ENCODE results near the gene IFT43.

- no peak for TF ChIP-seq POLR2A (IDR thresholded peaks at IDR 0.05; ENCODE audit: borderline replicate concordance, extremely low read depth, insufficient read depth, insufficient read length)
- no peak for TF ChIP-seq CTCF (IDR thresholded peaks at IDR 0.05 in 2 of 3, conservative IDR thresholded peaks at IDR 0.05 in 1 of 3; ENCODE audit: borderline replicate concordance in 1 of 3, insufficient read depth in 1 of 3, low read depth in 2 of 3, low read length in 2 of 3)
- TF ChIP-seq POLR2AphosphoS5 (IDR thresholded peaks at IDR 0.05; ENCODE audit: low read depth, low read length) = no peak
- TF ChIP-seq SP1 (IDR thresholded peaks at IDR 0.05; ENCODE audit: low read depth) = no peak
- no peak for TF ChIP-seq REST (IDR thresholded peaks at IDR 0.05; ENCODE audit: low read depth)
- no peak for TF ChIP-seq ZFX (IDR thresholded peaks at IDR 0.05)
- TF ChIP-seq EGR1 (IDR thresholded peaks at IDR 0.05; ENCODE audit: low read depth) = no peak
- no peak for TF ChIP-seq SIN3A (IDR thresholded peaks at IDR 0.05; ENCODE audit: low read depth)
- TF ChIP-seq JUND (IDR thresholded peaks at IDR 0.05) = no peak
Observed at GRCh38 chr14:75995372-75996041, 9.9 kb downstream of the IFT43 start.

All from HCT116 (cell line).